IgD-negative memory B cell (primary cell): ENCODE data around the gene TOR4A. TPM values are rescaled to one million over a fixed set of nuclear protein-coding genes. Genes with fewer than 3 reads are reported as not detected.
"Not testable (repeated sequence)": the region's sequence is repeated elsewhere in the genome, so short reads cannot be mapped to it uniquely, and the experiment has no call there.

Experiments
- H3K27ac Mint-ChIP-seq, 3 donors: one replicate each; pipeline ENCODE4 v1.8.0; 2020 to 2022; ENCODE audit warnings: mild to moderate bottlenecking in 3 of 3, mixed read lengths in 3 of 3, moderate library complexity in 1 of 3
- H3K27me3 Mint-ChIP-seq: one replicate; pipeline ENCODE4 v1.8.0; 2021; ENCODE audit warnings: mixed read lengths
- H3K36me3 Mint-ChIP-seq: one replicate; pipeline ENCODE4 v1.8.0; 2020; ENCODE audit warnings: mild to moderate bottlenecking, mixed read lengths
- H3K4me1 Mint-ChIP-seq, 3 donors: one replicate each; pipeline ENCODE4 v1.8.0; 2020 to 2022; ENCODE audit warnings: mixed read lengths in 3 of 3, mild to moderate bottlenecking in 1 of 3
- H3K4me3 Mint-ChIP-seq, 4 donors: one replicate each; pipeline ENCODE4 v1.8.0; 2020 to 2022; ENCODE audit warnings: mild to moderate bottlenecking in 4 of 4, mixed read lengths in 4 of 4, moderate library complexity in 3 of 4
- H3K9me3 Mint-ChIP-seq, 3 donors: one replicate each; pipeline ENCODE4 v1.8.0; 2020 to 2021; ENCODE audit warnings: mixed read lengths in 3 of 3, mild to moderate bottlenecking in 1 of 3
- polyA plus RNA-seq: library from polyadenylated mRNA; unstranded; fragments of 300-500 nt; fragmentation: Illumina TruSeq; gene quantifications from one replicate; pipeline ENCODE4 v1.2.3, GENCODE V29; 2021

TOR4A gene
- polyA plus RNA-seq, 1 donor from 2014 or later: 8.9 TPM

DNA sequence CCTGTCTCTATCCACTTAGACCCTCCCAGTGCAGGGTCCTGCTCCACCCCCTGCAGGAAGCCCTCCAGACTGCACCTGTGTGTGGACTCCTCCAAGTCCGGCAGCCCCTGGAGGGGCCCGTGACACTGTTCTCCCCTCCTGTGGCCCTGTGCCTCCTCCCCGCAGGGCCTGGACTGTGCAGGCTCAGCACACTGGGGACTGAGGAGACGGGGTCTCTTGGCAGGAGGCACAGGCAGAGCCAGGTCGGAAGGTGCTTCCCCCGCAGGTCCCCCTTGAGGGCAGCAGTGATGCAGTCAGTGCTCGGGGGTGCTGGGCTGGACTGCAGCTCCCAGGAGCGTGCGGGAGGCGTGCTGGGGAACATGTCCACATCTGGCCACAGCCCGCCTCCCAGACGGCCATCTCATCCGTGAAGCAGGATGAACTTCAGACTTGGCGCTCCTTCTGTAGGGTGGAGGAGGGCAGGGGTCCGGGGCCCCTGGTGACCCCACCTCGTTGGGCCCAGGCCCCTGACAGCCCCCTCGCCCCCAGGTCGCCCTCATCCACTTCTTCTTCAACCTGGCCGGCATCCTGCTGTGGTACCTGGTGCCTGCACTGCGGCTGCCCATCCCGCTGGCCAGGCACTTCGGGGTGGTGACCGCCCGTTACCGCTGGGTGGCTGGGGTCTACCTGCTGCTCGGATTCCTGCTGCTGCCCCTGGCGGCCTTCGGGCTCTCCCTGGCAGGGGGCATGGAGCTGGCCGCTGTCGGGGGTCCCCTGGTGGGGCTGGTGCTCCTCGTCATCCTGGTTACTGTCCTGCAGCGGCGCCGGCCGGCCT, 41.9 kb upstream of the TOR4A start:
- Mint-ChIP-seq H3K9me3 (no peaks in the 10 kb centered on the region), H3K36me3 (no peaks in the 10 kb centered on the region), H3K4me1 (peaks cover 6 to 15% (median 15%) of the 10 kb centered on the region in 3 donors), H3K27me3 (no peaks in the 10 kb centered on the region), H3K4me3 (peak overlapping the region in 2 of 4 donors; percentile 38 to 92), H3K27ac (peak overlapping the region in 1 of 3 donors; percentile 73)

DNA sequence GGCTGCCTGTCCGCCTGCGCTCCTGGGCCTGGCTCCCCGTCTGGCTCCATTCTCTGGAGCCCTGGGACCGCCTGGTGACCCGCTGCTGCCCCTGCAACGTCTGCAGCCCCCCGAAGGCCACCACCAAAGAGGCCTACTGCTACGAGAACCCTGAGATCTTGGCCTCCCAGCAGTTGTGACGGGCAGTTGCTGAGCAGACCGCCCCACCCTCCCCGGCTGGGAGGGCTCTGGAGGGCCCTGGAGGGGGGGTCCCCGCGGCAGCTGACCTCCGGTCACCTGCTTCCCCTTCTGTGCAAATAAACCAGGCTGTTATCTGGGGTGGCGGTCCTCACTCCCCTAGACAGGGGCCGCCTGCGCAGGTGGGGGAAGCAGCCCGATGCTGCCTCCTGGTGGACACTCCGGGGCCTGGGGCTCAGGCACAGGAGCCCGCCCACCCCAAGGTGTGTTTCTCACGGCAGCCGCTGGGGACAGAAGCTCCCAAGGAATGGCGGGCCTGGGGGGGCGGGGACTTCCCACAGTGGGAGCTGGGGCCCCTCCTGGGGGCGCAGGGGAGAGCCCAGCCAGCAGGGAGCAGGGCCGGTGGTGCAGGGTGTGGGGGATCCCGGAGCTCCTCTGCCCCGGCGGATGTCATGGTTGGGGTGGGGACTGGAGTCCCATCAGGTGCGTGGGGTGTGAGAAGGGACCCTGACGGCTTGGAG, 41.1 kb upstream of the TOR4A start:
- Mint-ChIP-seq H3K27me3 (no peaks in the 10 kb centered on the region), H3K4me3 (peak overlapping the region in 3 of 4 donors; percentile 37 to 60 (median 43)), H3K36me3 (no peaks in the 10 kb centered on the region), H3K27ac (peak overlapping the region in 1 of 3 donors; percentile 73), H3K4me1 (peaks cover 11 to 15% (median 15%) of the 10 kb centered on the region in 3 donors), H3K9me3 (no peaks in the 10 kb centered on the region)

- H3K27me3 Mint-ChIP-seq: no peaks in the 10 kb centered on the region
Observed at GRCh38 chr9:137236936-137237421, 40.5 kb upstream of the TOR4A start.

DNA sequence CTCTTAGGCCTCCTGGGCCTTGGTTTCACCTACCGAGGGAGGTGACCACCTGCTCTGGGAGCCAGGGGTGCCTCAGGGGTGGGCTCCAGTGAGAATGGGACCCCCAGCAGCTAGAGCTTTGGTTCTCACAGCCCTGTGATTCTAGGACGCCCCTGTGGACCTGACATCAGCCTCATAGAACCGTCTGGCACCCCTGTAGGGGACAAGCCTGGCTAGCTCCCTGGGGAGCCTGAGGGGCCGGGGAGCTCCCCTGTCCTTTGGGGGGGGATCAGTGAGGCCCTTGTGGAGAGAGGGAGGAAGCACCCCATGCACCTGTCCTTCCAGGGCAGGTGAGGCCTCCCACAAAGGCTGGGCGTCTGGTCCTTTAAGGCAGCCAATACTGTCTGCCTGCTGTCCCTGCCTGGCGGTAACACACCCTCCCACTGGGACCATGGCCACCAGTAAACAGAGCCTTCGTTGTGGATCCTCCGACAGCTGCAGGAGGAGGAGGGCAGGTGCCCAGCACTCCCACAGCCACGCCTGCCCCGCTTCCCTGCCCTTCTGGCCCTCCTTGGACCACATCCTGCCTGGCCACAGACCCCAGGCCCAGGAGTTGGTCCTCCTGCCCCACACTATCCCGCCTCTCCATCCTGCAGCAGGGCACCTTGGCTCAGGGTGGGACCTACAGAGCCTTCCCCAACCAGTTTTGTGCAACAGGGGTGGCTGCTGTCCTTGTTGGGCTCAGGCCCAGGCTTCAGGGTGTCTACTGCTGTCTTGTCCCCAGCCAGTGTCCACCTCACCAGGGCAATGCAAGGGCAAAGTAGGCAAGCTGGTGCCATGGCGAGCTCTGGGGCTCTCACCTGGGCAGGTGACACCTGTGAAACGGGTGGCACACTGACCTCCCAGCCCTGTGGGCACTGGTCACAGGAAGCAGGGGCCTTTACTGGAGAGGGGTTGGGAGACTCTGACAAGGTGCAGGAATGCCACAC, 39.5 kb upstream of the TOR4A start:
- H3K4me3 Mint-ChIP-seq: peak overlapping the region in 1 of 4 donors; percentile 54
- H3K36me3 Mint-ChIP-seq: no peaks in the 10 kb centered on the region
- no peaks in the 10 kb centered on the region for H3K27me3 Mint-ChIP-seq
- peaks cover 11 to 22% (median 21%) of the 10 kb centered on the region in 3 donors for H3K4me1 Mint-ChIP-seq
- no peaks in the 10 kb centered on the region for H3K9me3 Mint-ChIP-seq
- H3K27ac Mint-ChIP-seq: no peak overlapping the region

More at GRCh38 chr9:137236936-137237421, 40.5 kb upstream of the TOR4A start:
- H3K27ac Mint-ChIP-seq: peak overlapping the region in 1 of 3 donors; percentile 73
- peaks cover 11 to 15% (median 15%) of the 10 kb centered on the region in 3 donors for H3K4me1 Mint-ChIP-seq
- H3K9me3 Mint-ChIP-seq: no peaks in the 10 kb centered on the region
- H3K36me3 Mint-ChIP-seq: no peaks in the 10 kb centered on the region
- peak overlapping the region in 1 of 4 donors; percentile 37 for H3K4me3 Mint-ChIP-seq

DNA sequence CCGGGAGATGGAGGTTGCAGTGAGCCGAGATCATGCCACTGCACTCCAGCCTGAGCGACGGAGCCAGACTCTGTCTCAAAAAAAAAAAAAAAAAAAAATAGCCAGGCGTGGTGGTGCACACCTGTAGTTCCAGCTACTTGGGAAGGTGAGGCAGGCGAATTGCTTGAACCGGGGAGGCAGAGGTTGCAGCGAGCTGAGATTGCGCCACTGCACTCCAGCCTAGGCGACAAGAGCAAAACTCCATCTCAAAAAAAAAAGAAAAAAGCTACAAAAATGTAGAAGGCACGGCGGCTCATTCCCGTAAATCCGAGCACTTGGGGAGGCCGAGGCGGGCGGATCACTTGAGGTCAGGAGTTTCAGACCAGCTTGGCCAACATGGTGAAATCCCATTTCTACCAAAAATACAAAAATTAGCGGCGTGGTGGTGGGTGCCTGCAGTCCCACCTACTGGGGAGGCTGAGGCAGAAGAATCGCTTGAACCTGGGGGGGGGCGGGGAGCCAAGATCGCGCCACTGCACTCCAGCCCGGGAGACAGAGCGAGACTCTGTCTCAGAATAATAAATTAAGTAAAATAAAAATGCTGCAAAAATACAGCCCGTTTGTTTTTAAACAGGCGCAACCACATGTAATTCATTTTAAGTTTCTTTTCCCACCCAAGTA, 37.9 kb upstream of the TOR4A start:
- H3K9me3 Mint-ChIP-seq, H3K36me3 Mint-ChIP-seq, H3K27me3 Mint-ChIP-seq: not testable (repeated sequence)
- Mint-ChIP-seq H3K27ac (peak overlapping the region in 2 of 3 donors; percentile 63 to 73), H3K4me1 (peaks cover 17 to 23% (median 19%) of the 10 kb centered on the region in 3 donors), H3K4me3 (peak overlapping the region; percentile 74 to 86 (median 79))

- no peaks in the 10 kb centered on the region for H3K36me3 Mint-ChIP-seq
- H3K9me3 Mint-ChIP-seq: no peaks in the 10 kb centered on the region
- peaks cover 11 to 16% (median 12%) of the 10 kb centered on the region in 3 donors for H3K4me1 Mint-ChIP-seq
- H3K27me3 Mint-ChIP-seq: no peaks in the 10 kb centered on the region
- peak overlapping the region in 2 of 3 donors; percentile 63 to 91 for H3K27ac Mint-ChIP-seq
- peak overlapping the region; percentile 83 to 86 (median 85) for H3K4me3 Mint-ChIP-seq
Observed at GRCh38 chr9:137240318-137240840, 37.1 kb upstream of the TOR4A start.

- H3K9me3 Mint-ChIP-seq: no peaks in the 10 kb centered on the region
- H3K4me3 Mint-ChIP-seq: peak within 1 kb of the TSS; percentile 84 to 97 (median 90)
- no peaks in the 10 kb centered on the region for H3K27me3 Mint-ChIP-seq
- H3K27ac Mint-ChIP-seq: peak within 1 kb of the TSS; percentile 91 to 97 (median 95)
- peaks cover 11 to 15% (median 11%) of the 10 kb centered on the region in 3 donors for H3K4me1 Mint-ChIP-seq
- no peaks in the 10 kb centered on the region for H3K36me3 Mint-ChIP-seq
Observed at GRCh38 chr9:137240841-137241489, 36.6 kb upstream of the TOR4A start, which contains the start of gene TUBB4B. TSS of gene TUBB4B (plus strand) at chr9:137241287. CDS start at chr9:137241361, 74 bp downstream.

- peaks cover 11 to 15% (median 11%) of the 10 kb centered on the region in 3 donors for H3K4me1 Mint-ChIP-seq
- no peaks in the 10 kb centered on the region for H3K36me3 Mint-ChIP-seq
- peak overlapping the region; percentile 84 to 97 (median 90) for H3K4me3 Mint-ChIP-seq
- H3K27ac Mint-ChIP-seq: peak overlapping the region; percentile 80 to 95 (median 91)
- H3K9me3 Mint-ChIP-seq: no peaks in the 10 kb centered on the region
- no peaks in the 10 kb centered on the region for H3K27me3 Mint-ChIP-seq
Observed at GRCh38 chr9:137241490-137242268, 35.8 kb upstream of the TOR4A start.

DNA sequence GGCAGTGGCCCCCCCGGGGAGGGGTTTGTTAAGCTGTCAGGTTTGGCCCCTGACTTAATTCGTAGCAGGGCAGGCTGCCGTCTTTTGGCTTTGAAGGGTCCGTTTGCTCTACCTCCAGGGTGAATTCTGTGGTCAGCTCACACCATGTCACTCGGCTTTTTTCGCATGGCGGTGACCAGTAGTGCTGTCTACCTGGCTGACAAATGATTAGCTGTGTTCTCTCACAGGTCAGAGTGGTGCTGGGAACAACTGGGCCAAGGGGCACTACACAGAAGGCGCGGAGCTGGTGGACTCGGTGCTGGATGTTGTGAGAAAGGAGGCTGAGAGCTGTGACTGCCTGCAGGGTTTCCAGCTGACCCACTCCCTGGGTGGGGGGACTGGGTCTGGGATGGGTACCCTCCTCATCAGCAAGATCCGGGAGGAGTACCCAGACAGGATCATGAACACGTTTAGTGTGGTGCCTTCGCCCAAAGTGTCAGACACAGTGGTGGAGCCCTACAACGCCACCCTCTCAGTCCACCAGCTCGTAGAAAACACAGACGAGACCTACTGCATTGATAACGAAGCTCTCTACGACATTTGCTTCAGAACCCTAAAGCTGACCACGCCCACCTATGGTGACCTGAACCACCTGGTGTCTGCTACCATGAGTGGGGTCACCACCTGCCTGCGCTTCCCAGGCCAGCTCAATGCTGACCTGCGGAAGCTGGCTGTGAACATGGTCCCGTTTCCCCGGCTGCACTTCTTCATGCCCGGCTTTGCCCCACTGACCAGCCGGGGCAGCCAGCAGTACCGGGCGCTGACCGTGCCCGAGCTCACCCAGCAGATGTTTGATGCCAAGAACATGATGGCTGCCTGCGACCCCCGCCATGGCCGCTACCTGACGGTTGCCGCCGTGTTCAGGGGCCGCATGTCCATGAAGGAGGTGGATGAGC, 35.0 kb upstream of the TOR4A start:
- Mint-ChIP-seq H3K4me1 (peaks cover 9 to 15% (median 11%) of the 10 kb centered on the region in 3 donors), H3K27ac (peak overlapping the region; percentile 80 to 87 (median 82)), H3K36me3 (no peaks in the 10 kb centered on the region), H3K27me3 (no peaks in the 10 kb centered on the region), H3K4me3 (peak overlapping the region; percentile 82 to 91 (median 86)), H3K9me3 (no peaks in the 10 kb centered on the region)

DNA sequence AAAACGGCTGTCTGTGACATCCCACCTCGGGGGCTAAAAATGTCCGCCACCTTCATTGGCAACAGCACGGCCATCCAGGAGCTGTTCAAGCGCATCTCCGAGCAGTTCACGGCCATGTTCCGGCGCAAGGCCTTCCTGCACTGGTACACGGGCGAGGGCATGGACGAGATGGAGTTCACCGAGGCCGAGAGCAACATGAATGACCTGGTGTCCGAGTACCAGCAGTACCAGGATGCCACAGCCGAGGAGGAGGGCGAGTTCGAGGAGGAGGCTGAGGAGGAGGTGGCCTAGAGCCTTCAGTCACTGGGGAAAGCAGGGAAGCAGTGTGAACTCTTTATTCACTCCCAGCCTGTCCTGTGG, 34.3 kb upstream of the TOR4A start:
- H3K27me3 Mint-ChIP-seq, H3K36me3 Mint-ChIP-seq, H3K9me3 Mint-ChIP-seq: not testable (repeated sequence)
- Mint-ChIP-seq H3K4me3 (peak overlapping the region in 2 of 4 donors; percentile 60 to 82), H3K4me1 (peaks cover 9 to 14% (median 11%) of the 10 kb centered on the region in 3 donors), H3K27ac (peak overlapping the region in 1 of 3 donors; percentile 82)

DNA sequence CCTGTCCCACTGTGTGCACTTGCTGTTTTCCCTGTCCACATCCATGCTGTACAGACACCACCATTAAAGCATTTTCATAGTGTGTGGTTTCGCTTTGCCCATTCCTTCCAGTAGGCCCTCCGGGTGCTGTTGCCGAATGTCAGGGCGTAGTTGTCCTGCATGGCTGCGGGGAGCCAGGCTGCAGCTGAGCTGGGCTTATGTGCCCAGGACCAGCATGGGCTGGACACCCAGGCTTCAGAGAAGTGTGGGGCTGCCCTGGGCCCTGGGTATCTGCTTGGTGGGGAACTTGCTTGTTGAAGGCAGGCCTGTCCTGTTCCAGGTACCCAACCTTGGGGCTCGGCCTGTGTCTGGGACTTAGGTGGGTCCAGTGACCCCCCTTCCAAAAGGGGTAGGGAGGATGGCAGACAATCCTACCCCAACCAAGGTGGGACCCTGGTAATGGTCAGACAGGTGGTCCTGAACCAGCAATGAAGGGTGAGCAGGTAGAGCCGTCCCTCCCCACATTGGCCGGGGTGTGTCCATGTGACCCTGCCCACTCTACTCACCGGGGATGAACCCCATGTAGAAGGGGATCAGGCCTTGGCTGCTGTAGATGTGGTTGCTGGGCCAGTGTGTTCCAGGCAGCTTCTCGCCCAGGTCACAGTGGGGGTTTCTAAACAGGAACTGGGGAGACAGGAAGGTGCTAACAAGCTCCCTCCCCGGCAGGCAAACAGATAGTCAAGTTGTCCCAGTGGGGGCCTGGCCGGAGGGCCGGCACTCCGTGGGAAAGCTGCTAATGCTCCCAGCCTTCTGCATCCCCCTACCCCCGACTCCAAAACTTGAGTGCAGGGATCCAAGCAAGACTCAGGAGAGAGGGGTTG, 33.7 kb upstream of the TOR4A start:
- no peaks in the 10 kb centered on the region for H3K27me3 Mint-ChIP-seq
- no peaks in the 10 kb centered on the region for H3K9me3 Mint-ChIP-seq
- peak overlapping the region in 1 of 3 donors; percentile 82 for H3K27ac Mint-ChIP-seq
- H3K36me3 Mint-ChIP-seq: no peaks in the 10 kb centered on the region
- H3K4me1 Mint-ChIP-seq: peaks cover 8 to 13% (median 11%) of the 10 kb centered on the region in 3 donors
- H3K4me3 Mint-ChIP-seq: peak overlapping the region in 2 of 4 donors; percentile 60 to 82
